ENCODE measurements around the gene COX19. TPM values are rescaled to one million over a fixed set of nuclear protein-coding genes. Genes with fewer than 3 reads are reported as not detected.

Gene COX19
- total RNA-seq, 1 experiment from 2014 or later, result 24.8 TPM

- H3K4me1 Mint-ChIP-seq (ENCODE audit: low read depth, unreplicated experiment), result no peaks in the 10 kb centered on the region
- no peaks in the 10 kb centered on the region for H3K27me3 ChIP-seq (replicated peaks; ENCODE audit: control insufficient read depth, insufficient read depth, low read length)
- BruUV-seq (replicated peaks), result no TSS peak
- H3K27me3 Mint-ChIP-seq (ENCODE audit: insufficient read depth, unreplicated experiment), result no peaks in the 10 kb centered on the region
- peaks cover 1% of the 10 kb centered on the region for H3K36me3 ChIP-seq (ENCODE audit: control insufficient read depth, insufficient read depth, low read length)
- intact Hi-C loops (cut with micrococcal nuclease; ENCODE audit: unreplicated experiment), result no loop called here
- no peak overlapping the region for H3K27ac Mint-ChIP-seq (ENCODE audit: unreplicated experiment)
- no peaks in the 10 kb centered on the region for H3K4me1 ChIP-seq
- peaks cover 9% of the 10 kb centered on the region; the same call in 1 of the 2 replicates for H3K9me3 ChIP-seq
- DNase-seq, result no peak
- peaks cover 10% of the 10 kb centered on the region for H3K9me3 Mint-ChIP-seq (ENCODE audit: unreplicated experiment)
- H3K36me3 Mint-ChIP-seq (ENCODE audit: insufficient read depth, unreplicated experiment), result peaks cover 38% of the 10 kb centered on the region
- TF ChIP-seq, protein P1, sequence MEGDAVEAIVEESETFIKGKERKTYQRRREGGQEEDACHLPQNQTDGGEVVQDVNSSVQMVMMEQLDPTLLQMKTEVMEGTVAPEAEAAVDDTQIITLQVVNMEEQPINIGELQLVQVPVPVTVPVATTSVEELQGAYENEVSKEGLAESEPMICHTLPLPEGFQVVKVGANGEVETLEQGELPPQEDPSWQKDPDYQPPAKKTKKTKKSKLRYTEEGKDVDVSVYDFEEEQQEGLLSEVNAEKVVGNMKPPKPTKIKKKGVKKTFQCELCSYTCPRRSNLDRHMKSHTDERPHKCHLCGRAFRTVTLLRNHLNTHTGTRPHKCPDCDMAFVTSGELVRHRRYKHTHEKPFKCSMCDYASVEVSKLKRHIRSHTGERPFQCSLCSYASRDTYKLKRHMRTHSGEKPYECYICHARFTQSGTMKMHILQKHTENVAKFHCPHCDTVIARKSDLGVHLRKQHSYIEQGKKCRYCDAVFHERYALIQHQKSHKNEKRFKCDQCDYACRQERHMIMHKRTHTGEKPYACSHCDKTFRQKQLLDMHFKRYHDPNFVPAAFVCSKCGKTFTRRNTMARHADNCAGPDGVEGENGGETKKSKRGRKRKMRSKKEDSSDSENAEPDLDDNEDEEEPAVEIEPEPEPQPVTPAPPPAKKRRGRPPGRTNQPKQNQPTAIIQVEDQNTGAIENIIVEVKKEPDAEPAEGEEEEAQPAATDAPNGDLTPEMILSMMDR (IDR thresholded peaks at IDR 0.05; ENCODE audit: insufficient read depth in 1 of 2, low read depth in 1 of 2, low read length in 1 of 2, severe bottlenecking in 1 of 2, unreplicated experiment in 1 of 2), result no peak
- H3K4me3 Mint-ChIP-seq (ENCODE audit: unreplicated experiment), result no peak overlapping the region
- CTCF ChIA-PET, result no interaction called here
- H3K4me3 ChIP-seq (ENCODE audit: low read depth, low read length), result no peak overlapping the region
- POLR2A ChIA-PET, result no interaction called here
These were observed 38.8 kb downstream of the COX19 start for GRCh38 chr7:936386-937054.

DNA sequence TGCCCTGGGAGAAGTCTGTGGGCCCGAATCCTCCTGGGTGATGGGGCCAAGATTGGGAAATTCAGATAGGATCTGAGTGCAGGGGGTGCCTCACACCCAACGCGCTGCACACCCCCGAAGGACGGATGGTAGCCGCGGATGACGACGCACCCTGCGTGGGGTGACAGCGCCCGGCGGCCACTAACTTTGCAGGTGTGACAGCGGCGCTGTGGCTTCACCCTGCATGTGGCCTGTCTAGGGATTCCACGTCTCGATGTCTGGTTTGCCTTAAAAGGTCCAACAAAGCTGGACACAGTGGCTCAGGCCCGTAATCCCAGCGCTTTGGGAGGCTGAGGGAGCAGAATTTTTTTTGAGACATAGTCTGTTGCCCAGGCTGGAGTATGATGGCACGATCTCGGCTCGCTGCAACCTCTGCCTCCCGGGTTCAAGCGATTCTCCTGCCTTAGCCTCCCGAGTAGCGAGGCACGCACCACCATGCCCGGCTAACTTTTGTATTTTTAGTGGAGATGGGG is 39.4 kb downstream of the COX19 start:
- TF ChIP-seq, protein P1 (IDR thresholded peaks at IDR 0.05; ENCODE audit: insufficient read depth in 1 of 2, low read depth in 1 of 2, low read length in 1 of 2, severe bottlenecking in 1 of 2, unreplicated experiment in 1 of 2), result no peak
- no peak for DNase-seq
- ChIA-PET POLR2A (no interaction called here), CTCF (no interaction called here)
- peaks cover 4% of the 10 kb centered on the region for H3K9me3 Mint-ChIP-seq (ENCODE audit: unreplicated experiment)
- Histone ChIP-seq H3K36me3 (ENCODE audit: control insufficient read depth, insufficient read depth, low read length) (peaks cover 1% of the 10 kb centered on the region), H3K4me3 (ENCODE audit: low read depth, low read length) (no peak overlapping the region), H3K9me3 (peaks cover 3% of the 10 kb centered on the region; the same call in 1 of the 2 replicates), H3K27me3 (replicated peaks; ENCODE audit: control insufficient read depth, insufficient read depth, low read length) (no peaks in the 10 kb centered on the region), H3K4me1 (no peaks in the 10 kb centered on the region)
- no peak overlapping the region for H3K27ac Mint-ChIP-seq (ENCODE audit: unreplicated experiment)
- H3K27me3 Mint-ChIP-seq (ENCODE audit: insufficient read depth, unreplicated experiment), result no peaks in the 10 kb centered on the region
- H3K36me3 Mint-ChIP-seq (ENCODE audit: insufficient read depth, unreplicated experiment), result peaks cover 38% of the 10 kb centered on the region
- no TSS peak for BruUV-seq (replicated peaks)
- intact Hi-C loops (cut with micrococcal nuclease; ENCODE audit: unreplicated experiment), result no loop called here
- H3K4me3 Mint-ChIP-seq (ENCODE audit: unreplicated experiment), result no peak overlapping the region
- no peaks in the 10 kb centered on the region for H3K4me1 Mint-ChIP-seq (ENCODE audit: low read depth, unreplicated experiment)

DNA sequence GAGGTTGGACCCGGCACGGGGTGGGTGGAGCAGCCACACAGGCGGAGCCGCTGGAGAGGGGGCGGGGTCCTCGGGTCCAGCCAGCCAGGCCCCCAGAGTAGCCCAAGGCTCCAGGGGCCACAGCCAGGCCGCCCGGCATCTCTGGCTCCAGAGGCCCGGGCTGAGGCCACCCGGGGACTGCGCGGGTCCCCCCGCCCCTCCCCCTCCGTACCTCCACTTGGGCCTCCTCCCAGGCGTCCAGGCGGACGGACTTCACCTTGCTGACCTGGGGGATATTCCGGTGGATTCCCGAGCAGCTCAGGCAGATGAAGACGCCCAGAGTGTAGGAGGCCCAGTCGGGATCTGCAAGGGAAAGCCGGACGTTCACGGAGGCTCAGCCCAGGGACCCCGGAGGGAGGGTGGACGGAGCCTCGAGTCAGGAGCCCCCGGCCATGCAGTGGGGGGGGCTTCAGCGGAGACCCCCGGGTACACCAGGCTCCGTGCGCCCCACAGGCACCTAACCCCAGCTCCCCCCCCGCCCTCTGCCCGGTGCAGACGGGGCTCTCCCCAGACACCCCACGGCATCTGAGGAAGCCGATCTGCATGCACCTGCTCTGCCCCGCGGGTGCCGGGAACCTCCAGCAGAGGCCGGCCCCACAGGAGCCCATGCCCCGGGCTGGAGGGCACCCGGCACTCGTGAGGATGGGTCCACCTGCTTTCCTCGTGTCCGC is 40.0 kb downstream of the COX19 start:
- no peaks in the 10 kb centered on the region for H3K4me1 ChIP-seq
- Mint-ChIP-seq H3K4me1 (ENCODE audit: low read depth, unreplicated experiment) (no peaks in the 10 kb centered on the region), H3K4me3 (ENCODE audit: unreplicated experiment) (no peak overlapping the region), H3K9me3 (ENCODE audit: unreplicated experiment) (no peaks in the 10 kb centered on the region), H3K27me3 (ENCODE audit: insufficient read depth, unreplicated experiment) (no peaks in the 10 kb centered on the region), H3K27ac (ENCODE audit: unreplicated experiment) (no peak overlapping the region), H3K36me3 (ENCODE audit: insufficient read depth, unreplicated experiment) (peaks cover 38% of the 10 kb centered on the region)
- CTCF ChIA-PET, result no interaction called here
- H3K27me3 ChIP-seq (replicated peaks; ENCODE audit: control insufficient read depth, insufficient read depth, low read length), result no peaks in the 10 kb centered on the region
- peaks cover 1% of the 10 kb centered on the region for H3K36me3 ChIP-seq (ENCODE audit: control insufficient read depth, insufficient read depth, low read length)
- H3K9me3 ChIP-seq, result no peaks in the 10 kb centered on the region
- intact Hi-C loops (cut with micrococcal nuclease; ENCODE audit: unreplicated experiment), result no loop called here
- no TSS peak for BruUV-seq (replicated peaks)
- POLR2A ChIA-PET, result no interaction called here
- TF ChIP-seq, protein P1 (IDR thresholded peaks at IDR 0.05; ENCODE audit: insufficient read depth in 1 of 2, low read depth in 1 of 2, low read length in 1 of 2, severe bottlenecking in 1 of 2, unreplicated experiment in 1 of 2), result no peak
- no peak for DNase-seq
- H3K4me3 ChIP-seq (ENCODE audit: low read depth, low read length), result no peak overlapping the region

Data from Caco-2 (cell line).